ENCODE results near the gene MALT1.
"Not testable (repeated sequence)": the region's sequence is repeated elsewhere in the genome, so short reads cannot be mapped to it uniquely, and the experiment has no call there.

Gene MALT1, protein sequence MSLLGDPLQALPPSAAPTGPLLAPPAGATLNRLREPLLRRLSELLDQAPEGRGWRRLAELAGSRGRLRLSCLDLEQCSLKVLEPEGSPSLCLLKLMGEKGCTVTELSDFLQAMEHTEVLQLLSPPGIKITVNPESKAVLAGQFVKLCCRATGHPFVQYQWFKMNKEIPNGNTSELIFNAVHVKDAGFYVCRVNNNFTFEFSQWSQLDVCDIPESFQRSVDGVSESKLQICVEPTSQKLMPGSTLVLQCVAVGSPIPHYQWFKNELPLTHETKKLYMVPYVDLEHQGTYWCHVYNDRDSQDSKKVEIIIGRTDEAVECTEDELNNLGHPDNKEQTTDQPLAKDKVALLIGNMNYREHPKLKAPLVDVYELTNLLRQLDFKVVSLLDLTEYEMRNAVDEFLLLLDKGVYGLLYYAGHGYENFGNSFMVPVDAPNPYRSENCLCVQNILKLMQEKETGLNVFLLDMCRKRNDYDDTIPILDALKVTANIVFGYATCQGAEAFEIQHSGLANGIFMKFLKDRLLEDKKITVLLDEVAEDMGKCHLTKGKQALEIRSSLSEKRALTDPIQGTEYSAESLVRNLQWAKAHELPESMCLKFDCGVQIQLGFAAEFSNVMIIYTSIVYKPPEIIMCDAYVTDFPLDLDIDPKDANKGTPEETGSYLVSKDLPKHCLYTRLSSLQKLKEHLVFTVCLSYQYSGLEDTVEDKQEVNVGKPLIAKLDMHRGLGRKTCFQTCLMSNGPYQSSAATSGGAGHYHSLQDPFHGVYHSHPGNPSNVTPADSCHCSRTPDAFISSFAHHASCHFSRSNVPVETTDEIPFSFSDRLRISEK

DNA sequence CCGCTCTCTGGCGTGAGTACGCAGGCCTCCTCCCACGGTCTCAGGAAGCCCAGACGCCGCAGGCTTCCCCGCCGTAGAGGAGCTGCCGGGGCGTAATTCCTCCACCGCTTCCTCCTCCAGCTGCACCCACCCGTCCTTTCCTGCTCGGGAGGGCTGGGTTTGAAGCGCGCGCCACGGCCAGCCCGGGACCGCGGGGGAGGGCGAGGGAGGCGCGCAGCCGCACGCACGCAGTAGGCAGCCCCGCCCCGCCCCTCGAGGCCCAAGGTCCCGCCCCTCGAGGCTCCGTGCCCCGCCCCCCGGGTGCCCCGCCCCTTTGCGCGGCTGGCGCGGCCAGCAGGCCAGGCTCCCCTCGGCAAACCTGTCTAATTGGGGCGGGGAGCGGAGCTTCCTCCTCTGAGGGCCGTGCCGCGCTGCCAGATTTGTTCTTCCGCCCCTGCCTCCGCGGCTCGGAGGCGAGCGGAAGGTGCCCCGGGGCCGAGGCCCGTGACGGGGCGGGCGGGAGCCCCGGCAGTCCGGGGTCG, at the start of gene MALT1:
Gene MALT1 (plus strand): TSS at position 355 of the 521 bp plus-strand sequence. CDS start 179 bp downstream, outside the sequence.
- peak; percentile 94 to 96 for DNase-seq (ENCODE audit: low read depth in 1 of 2, low spot score in 1 of 2)

DNA sequence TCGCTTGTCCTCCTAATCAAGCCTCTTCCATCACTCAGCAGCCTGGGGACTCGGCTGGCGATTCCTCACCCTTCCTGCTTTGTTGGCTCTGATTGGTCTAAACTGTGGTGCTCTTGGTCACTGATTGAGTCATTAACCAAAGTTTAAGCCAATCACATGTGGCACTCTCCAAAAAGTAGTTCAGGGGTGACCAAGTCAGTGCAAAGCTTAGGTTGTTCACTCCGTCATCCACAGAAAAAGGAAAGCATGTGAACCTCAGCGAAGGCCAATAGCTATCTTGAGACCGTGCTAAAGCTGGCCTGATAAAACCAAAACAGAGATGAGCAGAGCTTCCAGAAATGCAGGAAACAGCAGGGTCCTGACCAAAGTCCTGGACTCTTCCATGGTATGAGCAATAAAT, 47.3 kb upstream of the MALT1 start:
- DNase-seq (ENCODE audit: low read depth in 1 of 2, low spot score in 1 of 2), result no peak

DNA sequence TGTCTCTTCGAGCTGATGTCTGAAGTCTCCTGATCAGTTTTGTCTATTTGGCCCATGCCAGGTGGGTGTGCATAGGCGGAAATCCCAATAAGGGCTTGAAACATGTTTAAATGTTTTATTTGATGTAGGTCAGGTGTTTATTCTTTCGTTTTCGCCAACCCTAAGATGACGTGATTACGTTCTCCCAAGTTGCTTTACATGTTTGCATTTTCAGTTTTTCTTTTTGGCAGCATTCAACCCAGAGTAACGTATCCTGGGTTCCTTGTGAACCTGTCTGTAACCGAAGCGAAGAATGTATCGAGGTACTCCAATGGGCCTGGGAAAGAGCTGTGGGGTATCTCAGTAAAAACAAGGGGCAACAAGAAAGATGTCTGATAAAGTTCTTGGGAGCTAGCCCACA, 45.4 kb upstream of the MALT1 start:
- no peak for DNase-seq (ENCODE audit: low read depth in 1 of 2, low spot score in 1 of 2)

DNA sequence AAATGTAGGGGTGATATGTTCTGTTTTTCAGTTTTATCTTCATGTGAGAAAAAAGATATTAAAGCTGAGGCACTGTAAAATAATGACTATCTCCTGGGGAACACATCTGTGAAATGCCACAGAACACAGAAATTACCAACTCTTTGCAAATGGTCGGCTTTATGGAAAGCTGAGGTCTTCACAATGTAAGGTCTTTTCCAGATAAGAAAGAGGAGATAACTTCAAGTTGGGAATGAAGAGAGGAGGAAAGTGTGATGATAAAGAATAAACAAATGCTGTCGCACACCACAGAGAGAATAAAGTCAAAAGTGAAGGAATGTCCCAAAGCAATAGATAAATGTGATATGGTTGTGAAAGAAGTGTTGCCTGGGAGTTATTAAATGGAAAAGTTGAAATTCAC, 41.2 kb upstream of the MALT1 start:
- DNase-seq (ENCODE audit: low read depth in 1 of 2, low spot score in 1 of 2), result no peak

DNA sequence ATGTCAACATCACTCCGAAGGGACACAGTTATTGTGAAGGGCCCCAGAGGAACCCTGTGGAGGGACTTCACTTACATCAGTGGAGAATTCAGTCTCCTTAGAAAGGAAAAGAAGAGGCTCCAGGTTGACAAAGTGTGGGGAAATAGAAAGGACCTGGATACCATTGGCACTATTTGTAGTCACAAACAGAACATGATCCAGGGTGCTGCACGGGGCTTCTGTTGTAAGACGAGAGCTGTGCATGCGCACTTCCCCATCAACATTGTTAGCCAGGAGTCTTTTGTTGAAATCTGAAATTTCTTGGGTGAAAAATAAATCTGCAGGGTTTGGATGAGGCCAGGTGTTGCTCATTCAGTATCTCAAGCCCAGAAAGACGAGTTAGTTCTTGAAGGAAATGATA, 40.0 kb upstream of the MALT1 start:
- no peak for DNase-seq (ENCODE audit: low read depth in 1 of 2, low spot score in 1 of 2)

DNA sequence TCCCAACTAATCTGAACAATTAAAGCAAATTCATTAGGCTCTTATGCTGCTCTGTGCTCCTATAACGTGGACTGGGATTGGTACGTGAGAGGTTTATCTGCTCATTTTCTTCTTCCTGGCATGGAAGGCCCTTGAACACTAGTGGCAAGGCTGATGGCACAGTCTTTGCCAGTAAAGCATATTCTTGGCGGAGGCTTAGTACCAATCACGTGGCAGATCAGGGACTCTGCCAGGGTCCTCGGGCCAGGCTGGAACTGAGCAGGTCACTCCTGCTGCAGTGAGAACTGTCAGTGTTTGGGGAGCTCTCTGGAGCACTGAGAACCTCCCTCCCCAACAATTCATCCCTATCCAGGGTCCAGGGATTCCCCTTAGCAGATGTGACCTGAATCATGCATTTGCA, 38.7 kb upstream of the MALT1 start:
- no peak for DNase-seq (ENCODE audit: low read depth in 1 of 2, low spot score in 1 of 2)

DNA sequence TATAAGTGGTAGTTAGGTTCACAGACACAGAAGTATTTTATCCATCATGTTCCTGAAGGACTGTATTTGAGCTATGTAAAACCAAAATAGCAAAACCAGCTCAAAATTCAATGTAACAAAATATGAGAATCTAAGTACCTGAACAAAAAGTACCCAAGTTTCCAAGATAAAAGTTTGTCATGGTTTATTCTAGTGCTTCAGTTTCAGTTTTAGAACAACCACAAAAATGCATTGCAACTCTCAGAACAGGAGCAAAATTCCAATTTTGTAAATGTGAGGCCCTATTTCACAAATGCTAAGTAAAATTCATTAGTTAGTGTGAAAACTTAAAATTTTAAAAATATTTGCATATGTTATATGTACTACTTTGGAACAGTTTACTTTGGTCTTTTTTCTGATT, 37.4 kb upstream of the MALT1 start:
- DNase-seq (ENCODE audit: low read depth in 1 of 2, low spot score in 1 of 2), result no peak

DNA sequence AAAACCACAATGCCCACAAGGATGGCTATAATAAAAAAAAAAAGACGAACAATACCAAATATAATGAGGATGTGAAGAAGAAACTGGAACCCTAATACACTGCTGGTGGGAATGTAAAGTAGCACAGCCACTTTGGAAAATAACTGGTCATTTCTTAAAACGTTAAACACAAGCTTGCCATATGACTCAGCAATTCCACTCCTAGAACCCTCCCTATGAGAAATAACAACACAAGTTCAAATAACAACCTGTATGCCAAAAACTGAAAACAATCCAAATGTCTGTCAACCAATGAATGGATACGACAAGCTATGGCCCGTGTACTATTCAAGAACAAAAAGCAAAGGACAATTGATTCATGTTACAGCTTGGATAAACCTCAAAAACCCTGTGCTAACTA, 35.4 kb upstream of the MALT1 start:
- DNase-seq (ENCODE audit: low read depth in 1 of 2, low spot score in 1 of 2), result no peak

DNA sequence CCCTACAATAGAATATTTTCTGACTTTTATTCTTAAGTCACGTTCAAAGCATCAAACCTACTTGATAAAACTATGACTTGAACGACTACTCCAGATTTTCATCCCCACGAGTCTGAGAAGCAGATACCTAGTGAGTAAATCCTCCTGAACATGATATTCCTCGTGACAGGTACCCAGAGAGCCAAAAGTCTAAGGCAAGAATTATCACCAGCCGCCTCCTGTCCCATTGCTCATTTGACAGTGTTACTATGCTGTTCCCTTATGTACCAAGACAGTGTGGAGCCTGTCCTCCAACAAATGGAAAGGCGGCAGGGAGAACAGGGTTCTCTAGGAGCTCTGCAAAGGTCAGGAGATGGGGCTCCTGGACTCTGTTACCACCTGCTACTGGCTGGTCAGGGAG, 34.1 kb upstream of the MALT1 start:
- no peak for DNase-seq (ENCODE audit: low read depth in 1 of 2, low spot score in 1 of 2)

DNA sequence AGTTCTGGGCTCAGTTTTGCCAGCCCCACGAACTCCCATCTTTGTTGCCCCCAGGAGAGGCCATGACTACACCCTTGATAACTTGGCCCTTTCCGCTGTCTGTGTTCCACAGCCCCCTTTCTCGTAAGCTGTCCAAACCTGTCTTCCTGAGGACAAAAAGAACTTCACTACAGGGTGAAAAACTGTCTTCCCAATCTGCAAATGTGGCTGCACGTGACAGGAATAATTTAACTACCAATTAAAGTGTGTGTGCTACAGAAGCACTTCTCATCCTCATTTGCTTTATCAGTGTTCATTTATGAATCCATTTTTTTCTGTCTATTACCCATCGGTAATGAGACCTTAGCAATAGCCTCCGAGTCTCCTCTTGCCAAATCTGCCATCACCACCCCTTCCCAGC, 33.3 kb upstream of the MALT1 start:
- DNase-seq (ENCODE audit: low read depth in 1 of 2, low spot score in 1 of 2), result no peak

DNA sequence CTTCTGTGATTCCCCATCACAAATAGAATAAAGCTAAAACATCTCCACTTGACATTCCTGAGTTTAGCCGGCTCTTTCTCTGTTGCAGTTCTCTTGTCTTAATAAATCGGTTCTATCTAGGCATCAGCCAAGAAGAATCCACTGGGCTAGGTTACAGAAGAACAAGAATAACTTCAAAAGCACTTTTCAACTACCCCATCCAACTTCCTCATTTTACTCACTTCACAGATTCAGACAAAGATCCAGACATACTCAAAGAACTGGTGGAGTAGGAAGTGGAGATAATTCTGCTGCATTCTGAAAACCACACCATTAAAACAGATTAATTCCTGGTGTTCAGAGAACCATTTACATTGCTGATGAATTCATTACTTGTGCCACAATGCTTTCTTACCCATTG, 32.8 kb upstream of the MALT1 start:
- no peak for DNase-seq (ENCODE audit: low read depth in 1 of 2, low spot score in 1 of 2)

DNA sequence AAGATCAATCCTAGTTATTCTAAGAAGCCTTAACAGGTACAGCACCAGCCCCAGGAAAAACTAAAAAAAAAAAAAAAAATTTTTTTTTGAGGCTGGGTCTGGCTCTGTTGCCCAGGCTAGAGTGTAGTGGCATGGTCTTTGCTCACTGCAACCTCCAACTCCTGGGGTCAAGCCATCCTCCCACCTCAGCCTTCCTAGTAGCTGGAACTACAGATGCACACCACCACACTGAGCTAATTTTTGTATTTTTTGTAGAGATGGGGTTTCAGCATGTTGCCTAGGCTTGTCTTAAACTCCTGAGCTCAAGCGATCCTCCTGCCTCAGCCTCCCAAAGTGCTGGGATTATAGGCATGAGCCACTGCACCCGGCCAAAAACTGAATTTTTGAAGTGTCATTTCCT, 32.0 kb upstream of the MALT1 start:
- DNase-seq (ENCODE audit: low read depth in 1 of 2, low spot score in 1 of 2), result no peak

DNA sequence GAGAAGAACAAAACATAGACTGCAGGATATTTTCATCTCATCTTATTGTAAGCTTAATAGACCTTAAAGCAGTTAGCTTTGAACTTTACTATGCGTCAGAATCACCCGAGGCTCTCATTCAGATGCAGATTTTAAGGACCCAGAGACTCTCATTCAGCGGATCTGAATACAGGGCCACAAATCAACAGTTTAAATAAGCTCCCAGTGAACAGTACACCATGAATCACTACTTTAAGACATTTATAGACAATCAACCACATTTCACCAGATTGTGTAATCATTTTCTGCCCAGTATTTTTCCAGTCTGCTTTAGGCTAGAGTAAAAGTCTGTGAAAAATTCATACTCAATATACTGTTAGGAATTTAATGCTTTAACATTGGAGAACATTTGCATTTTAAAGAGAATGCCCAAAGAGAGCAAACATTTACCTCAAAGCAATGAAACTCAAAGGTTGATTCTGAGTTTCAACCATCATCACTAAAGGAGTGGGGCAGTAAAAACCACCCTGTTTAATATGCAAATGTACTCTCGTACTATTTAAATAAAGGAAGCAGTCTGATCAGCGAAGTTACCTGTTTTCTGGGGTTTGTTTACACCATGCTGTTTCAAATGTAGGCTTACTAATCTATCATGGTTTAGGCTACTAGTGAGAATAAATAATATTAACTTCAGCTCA, 31.4 kb upstream of the MALT1 start:
- no peak for DNase-seq (ENCODE audit: low read depth in 1 of 2, low spot score in 1 of 2)

DNA sequence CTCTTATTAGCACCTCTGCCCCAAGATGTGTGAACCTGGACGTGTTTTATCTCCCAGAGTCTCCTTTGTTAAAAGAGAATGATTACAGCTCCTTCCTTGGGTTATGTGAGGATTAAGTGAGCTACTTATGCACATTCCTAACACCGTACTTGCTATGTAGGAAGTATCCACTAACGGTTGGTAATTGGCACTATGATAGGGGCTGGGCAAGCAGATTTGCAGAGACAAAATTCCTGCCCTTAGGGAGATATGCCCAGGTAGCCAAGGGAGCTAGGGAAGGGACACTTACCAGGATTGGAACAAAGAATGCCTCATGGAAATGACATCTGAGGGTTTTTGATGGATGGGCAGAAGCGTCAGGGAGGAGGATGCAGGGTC, 30.8 kb upstream of the MALT1 start:
- DNase-seq (ENCODE audit: low read depth in 1 of 2, low spot score in 1 of 2), result no peak

DNA sequence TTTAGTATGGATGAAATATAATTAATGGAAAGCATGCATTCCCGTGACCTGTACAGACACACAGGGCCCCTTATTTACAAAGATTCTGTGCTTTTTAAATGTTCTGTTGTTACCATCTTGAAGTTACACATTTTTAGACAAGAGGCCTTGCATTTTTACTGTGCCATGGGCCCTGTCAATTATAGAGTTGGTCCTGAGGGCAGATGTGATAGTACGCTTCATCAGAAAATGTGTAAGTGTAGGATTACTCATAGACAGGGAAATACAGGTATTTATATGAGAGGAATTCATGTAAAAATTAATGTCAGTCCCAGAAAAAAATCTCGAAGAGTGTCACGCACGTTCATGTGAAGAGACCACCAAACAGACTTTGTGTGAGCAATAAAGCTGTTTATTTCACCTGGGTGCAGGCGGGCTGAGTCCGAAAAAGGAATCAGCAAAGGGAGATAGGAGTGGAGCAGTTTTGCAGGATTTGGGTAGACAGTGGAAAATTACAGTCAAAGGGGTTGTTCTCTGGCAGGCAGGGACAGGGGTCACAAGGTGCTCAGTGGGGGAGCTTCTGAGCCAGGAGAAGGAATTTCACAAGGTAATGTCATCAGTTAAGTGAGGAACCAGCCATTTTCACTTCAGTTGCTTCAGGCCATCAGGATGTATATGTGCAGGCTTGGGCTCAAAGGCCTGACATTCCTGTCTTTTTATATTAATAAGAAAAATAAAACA, 30.2 kb upstream of the MALT1 start:
- no peak for DNase-seq (ENCODE audit: low read depth in 1 of 2, low spot score in 1 of 2)

DNA sequence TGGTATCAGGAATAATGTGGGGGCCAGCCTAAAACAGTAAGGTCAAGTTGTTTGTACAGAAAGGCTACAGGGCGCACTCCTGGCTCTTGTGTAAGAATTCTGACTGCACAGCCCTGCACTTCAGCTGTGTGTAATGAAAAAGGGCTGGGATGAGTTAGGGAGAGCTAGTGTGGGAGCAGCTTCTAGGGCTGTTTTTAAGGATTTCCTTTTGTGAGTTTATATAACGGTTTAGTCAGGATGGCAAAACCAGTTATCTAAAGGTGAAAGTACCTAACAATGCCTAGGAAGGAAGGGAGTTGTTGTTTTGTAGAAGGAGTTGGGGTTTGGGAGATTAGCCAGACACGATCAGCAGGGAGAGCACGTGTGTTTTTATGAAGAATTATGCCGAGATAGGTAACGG, 27.7 kb upstream of the MALT1 start:
- not testable (repeated sequence) for DNase-seq (ENCODE audit: low read depth in 1 of 2, low spot score in 1 of 2)

DNA sequence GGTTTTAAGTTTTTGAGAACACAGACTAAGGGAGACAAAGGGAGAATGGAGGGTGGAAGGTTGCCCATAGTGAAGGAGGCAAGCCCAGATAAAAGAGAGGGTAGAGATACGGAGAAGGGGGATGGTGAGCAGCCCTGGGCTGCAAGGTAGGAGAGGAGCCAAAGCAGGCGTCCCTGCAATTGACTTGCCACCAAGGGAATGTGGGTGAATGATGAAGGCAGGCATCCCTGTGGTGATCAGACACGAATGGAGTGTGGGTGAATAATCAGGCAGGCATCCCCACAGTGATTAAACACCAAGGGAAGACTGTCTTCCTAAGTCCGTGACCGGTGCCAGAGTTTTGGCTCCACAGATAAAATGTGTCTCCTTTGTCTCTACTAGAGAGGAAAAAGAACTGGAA, 25.9 kb upstream of the MALT1 start:
- DNase-seq (ENCODE audit: low read depth in 1 of 2, low spot score in 1 of 2), result no peak

DNA sequence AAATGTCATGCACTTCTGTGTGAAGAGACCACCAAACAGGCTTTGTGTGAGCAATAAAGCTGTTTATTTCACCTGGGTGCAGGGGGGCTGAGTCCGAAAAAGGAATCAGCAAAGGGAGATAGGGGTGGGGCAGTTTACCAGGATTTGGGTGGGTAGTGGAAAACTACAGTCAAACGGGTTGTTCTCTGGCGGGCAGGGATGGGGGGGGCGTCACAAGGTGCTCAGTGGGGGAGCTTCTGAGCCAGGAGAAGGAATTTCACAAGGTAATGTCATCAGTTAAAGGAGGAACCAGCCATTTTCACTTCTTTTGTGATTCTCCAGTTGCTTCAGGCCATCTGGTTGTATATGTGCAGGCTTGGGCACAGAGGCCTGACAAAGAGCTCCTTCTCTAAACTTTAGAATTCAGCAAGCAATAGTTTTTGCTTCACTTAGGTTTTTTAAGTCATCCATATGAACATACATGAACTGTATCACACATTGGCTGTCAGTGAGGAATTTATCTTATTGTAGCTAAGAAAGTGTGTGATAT, 24.9 kb upstream of the MALT1 start:
- DNase-seq (ENCODE audit: low read depth in 1 of 2, low spot score in 1 of 2), result no peak

DNA sequence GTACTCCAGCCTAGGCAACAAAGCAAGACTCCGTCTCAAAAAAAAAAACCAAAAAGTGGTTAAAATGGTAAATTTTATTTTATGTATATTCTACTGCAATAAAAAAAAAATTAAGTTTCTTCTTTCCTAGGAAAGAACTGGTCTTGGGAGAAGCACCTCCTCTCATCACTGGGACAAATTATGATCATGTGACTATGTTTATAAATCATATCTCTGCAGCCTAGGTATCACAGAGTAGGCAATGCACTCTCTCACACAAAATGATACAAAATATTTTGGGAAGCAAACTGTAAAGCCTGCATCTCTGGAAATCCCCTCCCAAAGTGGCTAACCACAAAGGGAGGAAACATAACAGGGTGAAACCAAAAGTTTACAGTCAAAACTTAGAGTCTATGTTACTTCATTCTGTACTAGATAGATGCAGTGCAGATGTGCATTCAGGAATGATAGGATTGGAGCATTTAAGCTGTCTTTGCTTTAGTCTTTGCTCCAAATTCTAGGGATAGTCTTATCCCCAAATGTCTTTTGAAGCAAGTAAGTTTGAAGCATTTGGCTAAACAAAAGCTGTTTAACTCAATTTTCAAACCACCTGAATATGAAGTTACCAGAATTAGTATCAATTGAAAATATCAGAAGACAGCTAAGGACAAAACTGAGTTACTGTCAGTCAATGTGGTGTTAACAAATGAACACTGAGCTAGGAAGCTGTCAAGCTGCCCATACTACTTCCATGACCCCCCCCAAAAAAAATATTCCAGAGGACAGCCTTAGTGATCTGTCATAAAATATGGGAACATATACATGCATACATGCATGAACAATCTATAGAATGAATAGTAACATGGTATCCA, 21.1 kb upstream of the MALT1 start:
- no peak for DNase-seq (ENCODE audit: low read depth in 1 of 2, low spot score in 1 of 2)

DNA sequence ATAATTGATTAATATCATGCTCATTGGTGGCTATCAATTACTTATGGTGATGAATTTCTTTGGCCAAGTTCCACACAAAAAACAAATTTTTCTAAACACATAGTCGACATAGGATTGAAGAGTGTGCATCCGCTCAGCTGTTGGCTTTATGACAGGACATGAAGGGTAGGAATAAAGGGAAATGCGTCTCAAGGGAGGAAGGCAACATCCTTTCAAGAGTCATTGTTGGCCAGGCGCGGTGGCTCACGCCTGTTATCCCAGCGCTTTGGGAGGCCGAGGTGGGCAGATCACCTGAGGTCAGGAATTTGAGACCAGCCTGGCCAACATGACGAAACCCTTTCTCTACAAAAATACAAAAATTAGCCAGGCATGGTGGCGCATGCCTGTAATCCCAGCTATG, 20.4 kb upstream of the MALT1 start:
- DNase-seq (ENCODE audit: low read depth in 1 of 2, low spot score in 1 of 2), result not testable (repeated sequence)
